Measurements from ENCODE around the gene SASH1.

DNA sequence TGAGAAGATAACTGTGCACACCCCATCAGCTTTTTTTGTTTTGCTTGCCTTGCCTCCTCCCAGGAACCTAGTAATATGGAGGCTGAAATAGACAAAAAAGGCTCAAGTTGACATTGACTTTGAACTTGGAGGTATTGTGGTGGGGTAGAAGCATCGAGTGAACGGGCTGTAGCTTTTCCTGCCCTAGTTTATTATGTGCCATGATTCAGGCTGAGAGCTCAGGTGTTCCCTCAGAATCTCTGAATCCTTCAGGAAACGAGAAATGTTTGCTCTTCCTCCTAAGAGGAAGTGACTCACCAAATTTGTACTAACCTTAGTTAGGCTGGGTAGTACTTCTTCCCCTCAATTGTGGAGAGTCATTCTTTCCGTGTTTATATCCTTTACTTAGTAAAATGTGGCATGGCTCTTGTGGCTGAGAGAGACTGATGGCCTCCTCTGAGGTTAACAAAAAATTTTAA, 98.8 kb downstream of the SASH1 start:
- TF ChIP-seq, protein P1, sequence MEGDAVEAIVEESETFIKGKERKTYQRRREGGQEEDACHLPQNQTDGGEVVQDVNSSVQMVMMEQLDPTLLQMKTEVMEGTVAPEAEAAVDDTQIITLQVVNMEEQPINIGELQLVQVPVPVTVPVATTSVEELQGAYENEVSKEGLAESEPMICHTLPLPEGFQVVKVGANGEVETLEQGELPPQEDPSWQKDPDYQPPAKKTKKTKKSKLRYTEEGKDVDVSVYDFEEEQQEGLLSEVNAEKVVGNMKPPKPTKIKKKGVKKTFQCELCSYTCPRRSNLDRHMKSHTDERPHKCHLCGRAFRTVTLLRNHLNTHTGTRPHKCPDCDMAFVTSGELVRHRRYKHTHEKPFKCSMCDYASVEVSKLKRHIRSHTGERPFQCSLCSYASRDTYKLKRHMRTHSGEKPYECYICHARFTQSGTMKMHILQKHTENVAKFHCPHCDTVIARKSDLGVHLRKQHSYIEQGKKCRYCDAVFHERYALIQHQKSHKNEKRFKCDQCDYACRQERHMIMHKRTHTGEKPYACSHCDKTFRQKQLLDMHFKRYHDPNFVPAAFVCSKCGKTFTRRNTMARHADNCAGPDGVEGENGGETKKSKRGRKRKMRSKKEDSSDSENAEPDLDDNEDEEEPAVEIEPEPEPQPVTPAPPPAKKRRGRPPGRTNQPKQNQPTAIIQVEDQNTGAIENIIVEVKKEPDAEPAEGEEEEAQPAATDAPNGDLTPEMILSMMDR (IDR thresholded peaks at IDR 0.05), result no peak
- no peak for TF ChIP-seq POLR2A (IDR thresholded peaks at IDR 0.05)

Data from heart left ventricle (tissue), 13 donors.